Central memory CD8-positive, alpha-beta T cell (primary cell): Measurements from ENCODE around the gene MTRF1.

Experiments
- ATAC-seq: fragments of 150-1000 bp; cut with Tn5 transposase; replicated peaks from 2 replicates; pipeline ENCODE4 v1.10.0; 2022; ENCODE audit warnings: mild to moderate bottlenecking, moderate FRiP score, moderate number of reproducible peaks; ENCODE audit not compliant: poor library complexity, severe bottlenecking; ENCODE audit errors: extremely low read depth
- DNase-seq, 2 donors: peaks; one replicate each; pipeline ENCODE4 v3.0.0; 2021; ENCODE audit warnings: low spot score in 2 of 2
- H3K27ac Mint-ChIP-seq: one replicate; pipeline ENCODE4 v1.8.0; 2022; ENCODE audit warnings: low read depth, mild to moderate bottlenecking, moderate library complexity, mixed read lengths
- H3K27me3 Mint-ChIP-seq: one replicate; pipeline ENCODE4 v1.8.0; 2022; ENCODE audit warnings: mixed read lengths
- H3K36me3 Mint-ChIP-seq: one replicate; pipeline ENCODE4 v1.8.0; 2022; ENCODE audit warnings: mild to moderate bottlenecking, moderate library complexity, mixed read lengths; ENCODE audit not compliant: insufficient read depth
- H3K4me1 Mint-ChIP-seq: one replicate; pipeline ENCODE4 v1.8.0; 2022; ENCODE audit warnings: mixed read lengths
- H3K4me3 Mint-ChIP-seq: one replicate; pipeline ENCODE4 v1.8.0; 2022; ENCODE audit warnings: mild to moderate bottlenecking, moderate library complexity, mixed read lengths
- H3K9me3 Mint-ChIP-seq: one replicate; pipeline ENCODE4 v1.8.0; 2022; ENCODE audit warnings: mixed read lengths

The MTRF1 gene

GRCh38 chr13:41271456-41272285 is 8.3 kb upstream of the MTRF1 start:
- H3K4me3 Mint-ChIP-seq, result no peak overlapping the region
- DNase-seq, result no peak
- no peaks in the 10 kb centered on the region for H3K36me3 Mint-ChIP-seq
- H3K4me1 Mint-ChIP-seq, result peaks cover 16% of the 10 kb centered on the region
- peaks cover 5% of the 10 kb centered on the region for H3K9me3 Mint-ChIP-seq
- peak; percentile 19 for ATAC-seq
- peak overlapping the region; percentile 64 for H3K27ac Mint-ChIP-seq
- H3K27me3 Mint-ChIP-seq, result no peaks in the 10 kb centered on the region

- H3K27ac Mint-ChIP-seq, result no peak overlapping the region
- ATAC-seq (no peak), DNase-seq (no peak)
- H3K4me1 Mint-ChIP-seq, result peaks cover 16% of the 10 kb centered on the region
- H3K36me3 Mint-ChIP-seq, result no peaks in the 10 kb centered on the region
- peaks cover 5% of the 10 kb centered on the region for H3K9me3 Mint-ChIP-seq
- no peak overlapping the region for H3K4me3 Mint-ChIP-seq
- H3K27me3 Mint-ChIP-seq, result no peaks in the 10 kb centered on the region
These were observed 5.4 kb upstream of the MTRF1 start for GRCh38 chr13:41268764-41269163.

- no peaks in the 10 kb centered on the region for H3K27me3 Mint-ChIP-seq
- no peak overlapping the region for H3K4me3 Mint-ChIP-seq
- H3K27ac Mint-ChIP-seq, result no peak overlapping the region
- DNase-seq, result no peak
- peaks cover 8% of the 10 kb centered on the region for H3K36me3 Mint-ChIP-seq
- peaks cover 13% of the 10 kb centered on the region for H3K4me1 Mint-ChIP-seq
- peaks cover 5% of the 10 kb centered on the region for H3K9me3 Mint-ChIP-seq
- ATAC-seq, result no peak
These were observed 3.7 kb upstream of the MTRF1 start for GRCh38 chr13:41267106-41267505.

GRCh38 chr13:41259875-41260501 is 3.4 kb downstream of the MTRF1 start:
- H3K4me3 Mint-ChIP-seq, result no peak overlapping the region
- peaks cover 36% of the 10 kb centered on the region for H3K36me3 Mint-ChIP-seq
- H3K27me3 Mint-ChIP-seq, result no peaks in the 10 kb centered on the region
- no peaks in the 10 kb centered on the region for H3K9me3 Mint-ChIP-seq
- no peak for DNase-seq
- H3K27ac Mint-ChIP-seq, result no peak overlapping the region
- peaks cover 15% of the 10 kb centered on the region for H3K4me1 Mint-ChIP-seq
- ATAC-seq, result no peak

- no peaks in the 10 kb centered on the region for H3K9me3 Mint-ChIP-seq
- peaks cover 15% of the 10 kb centered on the region for H3K4me1 Mint-ChIP-seq
- H3K27ac Mint-ChIP-seq, result no peak overlapping the region
- no peak for ATAC-seq
- H3K4me3 Mint-ChIP-seq, result no peak overlapping the region
- no peaks in the 10 kb centered on the region for H3K27me3 Mint-ChIP-seq
- DNase-seq, result no peak
- H3K36me3 Mint-ChIP-seq, result peaks cover 36% of the 10 kb centered on the region
These were observed 5.8 kb downstream of the MTRF1 start for GRCh38 chr13:41257535-41257934.

- Mint-ChIP-seq H3K9me3 (no peaks in the 10 kb centered on the region), H3K4me1 (peaks cover 15% of the 10 kb centered on the region), H3K36me3 (peaks cover 35% of the 10 kb centered on the region), H3K4me3 (no peak overlapping the region), H3K27me3 (no peaks in the 10 kb centered on the region), H3K27ac (no peak overlapping the region)
- DNase-seq (no peak), ATAC-seq (no peak)
These were observed 8.5 kb downstream of the MTRF1 start for GRCh38 chr13:41254902-41255301.

GRCh38 chr13:41250993-41251392 is 12.4 kb downstream of the MTRF1 start:
- no peaks in the 10 kb centered on the region for H3K27me3 Mint-ChIP-seq
- H3K9me3 Mint-ChIP-seq, result no peaks in the 10 kb centered on the region
- ATAC-seq (no peak), DNase-seq (no peak)
- peaks cover 25% of the 10 kb centered on the region for H3K36me3 Mint-ChIP-seq
- no peak overlapping the region for H3K4me3 Mint-ChIP-seq
- no peak overlapping the region for H3K27ac Mint-ChIP-seq
- no peaks in the 10 kb centered on the region for H3K4me1 Mint-ChIP-seq

GRCh38 chr13:41246969-41247680 is 16.3 kb downstream of the MTRF1 start:
- Mint-ChIP-seq H3K27me3 (no peaks in the 10 kb centered on the region), H3K4me3 (no peak overlapping the region), H3K4me1 (no peaks in the 10 kb centered on the region), H3K9me3 (no peaks in the 10 kb centered on the region), H3K27ac (no peak overlapping the region), H3K36me3 (peaks cover 12% of the 10 kb centered on the region)
- ATAC-seq (no peak), DNase-seq (no peak)

- H3K9me3 Mint-ChIP-seq, result no peaks in the 10 kb centered on the region
- no peaks in the 10 kb centered on the region for H3K27me3 Mint-ChIP-seq
- no peak overlapping the region for H3K4me3 Mint-ChIP-seq
- H3K27ac Mint-ChIP-seq, result peak overlapping the region; percentile 14
- no peaks in the 10 kb centered on the region for H3K4me1 Mint-ChIP-seq
- ATAC-seq (no peak), DNase-seq (no peak)
- H3K36me3 Mint-ChIP-seq, result peaks cover 6% of the 10 kb centered on the region
These were observed 18.8 kb downstream of the MTRF1 start for GRCh38 chr13:41244556-41244955.

GRCh38 chr13:41241626-41242025 is 21.8 kb downstream of the MTRF1 start:
- ATAC-seq (no peak), DNase-seq (no peak)
- Mint-ChIP-seq H3K27ac (no peak overlapping the region), H3K27me3 (no peaks in the 10 kb centered on the region), H3K9me3 (no peaks in the 10 kb centered on the region), H3K4me1 (no peaks in the 10 kb centered on the region), H3K4me3 (no peak overlapping the region), H3K36me3 (peaks cover 11% of the 10 kb centered on the region)

- ATAC-seq (no peak), DNase-seq (no peak)
- H3K36me3 Mint-ChIP-seq, result peaks cover 19% of the 10 kb centered on the region
These were observed 27.0 kb downstream of the MTRF1 start for GRCh38 chr13:41236369-41236768.

GRCh38 chr13:41232578-41233480 is 30.5 kb downstream of the MTRF1 start:
- ATAC-seq (no peak), DNase-seq (no peak)
- no peaks in the 10 kb centered on the region for H3K27me3 Mint-ChIP-seq
- H3K4me3 Mint-ChIP-seq, result no peak overlapping the region
- peak overlapping the region; percentile 82 for H3K27ac Mint-ChIP-seq
- peaks cover 18% of the 10 kb centered on the region for H3K4me1 Mint-ChIP-seq
- no peaks in the 10 kb centered on the region for H3K9me3 Mint-ChIP-seq
- H3K36me3 Mint-ChIP-seq, result peaks cover 12% of the 10 kb centered on the region

More at GRCh38 chr13:41236369-41236768, 27.0 kb downstream of the MTRF1 start:
- Mint-ChIP-seq H3K27ac (no peak overlapping the region), H3K4me3 (no peak overlapping the region), H3K4me1 (peaks cover 17% of the 10 kb centered on the region), H3K27me3 (no peaks in the 10 kb centered on the region), H3K9me3 (no peaks in the 10 kb centered on the region)
